Right hindlimb (tissue), 1 donor: ENCODE measurements around the gene BPTF.
A peak's percentile ranks its signal among the peaks of the same experiment; 100 is the strongest.
"Not testable (repeated sequence)": the region's sequence is repeated elsewhere in the genome, so short reads cannot be mapped to it uniquely, and the experiment has no call there.

Experiments
- DNase-seq: peaks from one replicate; pipeline ENCODE4 v3.0.0-alpha.2; 2018

BPTF gene

GRCh38 chr17:68015081-68015723 is 189.9 kb downstream of the BPTF start:
- DNase-seq, result no peak

DNA sequence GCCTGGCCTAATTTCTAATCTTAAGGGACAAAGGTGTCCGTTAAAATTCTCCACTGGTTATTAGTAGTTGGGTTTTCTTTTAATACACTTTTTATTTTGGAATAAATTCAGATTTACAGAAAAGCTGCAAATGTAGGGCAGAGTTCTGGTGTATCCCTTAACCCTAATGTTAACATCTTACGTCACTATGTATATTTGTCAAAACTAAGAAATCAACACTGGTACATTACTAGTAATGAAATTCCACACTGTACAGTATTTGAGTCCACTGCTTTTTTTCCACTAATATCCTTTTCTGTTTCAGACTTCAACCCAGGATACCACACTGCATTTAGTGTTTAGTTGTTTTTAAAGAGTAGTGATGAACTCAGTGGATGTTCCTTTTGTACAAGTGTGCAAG is 191.5 kb downstream of the BPTF start:
- DNase-seq, result no peak

DNA sequence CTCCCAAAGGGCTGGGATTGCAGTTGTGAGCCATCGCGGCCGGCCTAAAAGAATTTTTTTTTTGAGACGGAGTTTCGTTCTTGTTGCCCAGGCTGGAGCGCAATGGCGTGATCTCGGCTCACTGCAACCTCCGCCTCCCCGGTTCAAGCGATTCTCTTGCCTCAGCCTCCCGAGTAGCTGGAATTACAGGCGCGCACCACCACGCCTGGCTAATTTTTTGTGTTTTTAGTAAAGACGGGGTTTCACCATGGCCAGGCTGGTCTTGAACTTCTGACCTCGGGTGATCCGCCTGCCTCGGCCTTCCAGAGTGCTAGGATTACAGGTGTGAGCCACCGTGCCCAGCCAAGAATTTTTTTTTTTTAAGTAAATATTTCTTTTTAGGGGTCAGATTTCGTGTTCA is 193.2 kb downstream of the BPTF start:
- not testable (repeated sequence) for DNase-seq

DNA sequence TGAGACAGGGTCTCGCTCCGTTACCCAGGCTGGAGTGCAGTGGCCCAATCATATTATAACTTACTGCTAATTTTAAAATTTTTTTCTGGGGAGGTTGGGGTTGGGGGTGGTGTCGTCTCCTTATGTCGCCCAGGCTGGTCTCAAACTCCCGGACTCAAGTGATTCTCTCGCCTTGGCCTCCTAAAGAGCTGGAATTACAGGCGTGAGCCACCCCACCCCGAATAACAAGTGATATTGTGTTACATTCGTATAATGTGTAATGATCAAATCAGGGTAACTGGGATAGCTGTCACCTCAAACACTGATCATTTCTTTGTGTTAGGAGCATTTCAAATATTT is 194.0 kb downstream of the BPTF start:
- no peak for DNase-seq

GRCh38 chr17:68019675-68020408 is 194.5 kb downstream of the BPTF start:
- peak; percentile 97 for DNase-seq

DNA sequence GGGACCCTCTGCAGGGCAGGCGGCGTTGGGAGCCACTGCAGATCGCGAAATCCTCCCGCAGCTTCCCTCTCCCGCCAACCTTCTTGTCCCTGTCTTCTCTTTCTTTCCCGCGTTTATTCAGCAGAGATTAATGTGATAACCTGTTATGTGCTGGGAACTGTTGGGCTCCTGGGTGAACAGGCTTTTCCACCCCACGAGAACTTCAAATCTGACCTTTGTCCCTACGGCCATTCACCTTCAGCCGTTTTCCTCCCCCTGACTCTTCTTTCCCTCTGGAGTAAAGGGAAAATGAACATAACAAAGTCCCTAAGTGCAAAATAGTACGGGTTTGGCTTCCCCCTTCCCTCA is 195.1 kb downstream of the BPTF start:
- no peak for DNase-seq

- DNase-seq, result not testable (repeated sequence)
Observed at GRCh38 chr17:68020791-68021190, 195.5 kb downstream of the BPTF start.

DNA sequence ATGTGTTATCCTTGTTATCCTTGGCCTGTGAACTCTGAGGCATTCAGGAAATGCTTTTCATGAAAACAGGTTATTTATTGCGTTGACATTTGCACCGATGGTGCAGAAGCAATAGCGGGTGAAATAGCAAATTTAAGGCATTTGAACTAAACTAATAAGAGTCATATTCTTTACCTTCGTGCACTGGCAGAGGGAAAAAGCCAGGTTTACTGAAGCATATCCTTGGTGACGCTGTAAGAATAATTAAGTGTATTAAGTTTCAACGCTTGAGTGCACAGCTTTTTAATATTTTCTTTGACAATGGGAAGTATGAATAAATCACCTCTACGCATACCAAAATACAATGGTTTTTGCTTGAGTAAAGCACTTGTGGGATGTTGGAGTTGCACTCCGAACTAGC is 196.7 kb downstream of the BPTF start:
- DNase-seq, result no peak

- DNase-seq, result not testable (repeated sequence)
Observed at GRCh38 chr17:68022547-68022946, 197.2 kb downstream of the BPTF start.

GRCh38 chr17:68029512-68030215 is 204.4 kb downstream of the BPTF start:
- no peak for DNase-seq
